Nephron progenitor cell (in vitro differentiated cells): ENCODE results near the gene YBX3.
"Not testable (repeated sequence)": the region's sequence is repeated elsewhere in the genome, so short reads cannot be mapped to it uniquely, and the experiment has no call there.

Experiments used
- DNase-seq: peaks from one replicate; pipeline ENCODE4 v3.0.0; 2021
- H3K27ac Mint-ChIP-seq: 2 replicates; pipeline ENCODE4 v1.8.0; 2021; ENCODE audit warnings: mild to moderate bottlenecking, moderate library complexity, mixed read lengths
- H3K27me3 Mint-ChIP-seq: 2 replicates; pipeline ENCODE4 v1.8.0; 2021; ENCODE audit warnings: mild to moderate bottlenecking, low read depth, mixed read lengths; ENCODE audit not compliant: poor library complexity
- H3K36me3 Mint-ChIP-seq: 2 replicates; pipeline ENCODE4 v1.8.0; 2021; ENCODE audit warnings: low read depth, mixed read lengths
- H3K4me1 Mint-ChIP-seq: 2 replicates; pipeline ENCODE4 v1.8.0; 2021; ENCODE audit warnings: mixed read lengths
- H3K4me3 Mint-ChIP-seq: 2 replicates; pipeline ENCODE4 v1.8.0; 2021; ENCODE audit warnings: mild to moderate bottlenecking, moderate library complexity, mixed read lengths
- H3K9me3 Mint-ChIP-seq: 2 replicates; pipeline ENCODE4 v1.8.0; 2021; ENCODE audit warnings: mild to moderate bottlenecking, moderate library complexity, mixed read lengths
- CTCF ChIP-seq: fragments of 200-600 bp; sonication (generic); IDR thresholded peaks from 2 replicates; pipeline ENCODE4 v1.5.0; 2021; ENCODE audit warnings: antibody characterized with exemption

Gene YBX3

DNA sequence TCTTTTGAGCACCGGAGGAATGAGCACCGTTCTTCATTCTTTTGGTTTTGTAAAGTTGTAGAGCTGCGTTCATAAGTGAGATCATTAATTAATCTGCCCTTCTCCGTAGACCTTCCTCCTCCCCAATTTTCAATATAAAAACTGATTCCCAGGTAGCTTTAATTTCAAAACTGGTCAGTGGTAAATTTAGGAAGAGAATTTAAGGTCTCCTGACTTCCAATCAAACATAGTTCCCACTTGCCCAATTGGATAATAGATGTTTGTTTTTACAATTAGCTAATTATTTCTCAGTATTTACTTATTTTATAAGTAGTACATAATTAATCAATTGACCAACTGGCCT lies 27.2 kb upstream of the YBX3 start:
- H3K4me1 Mint-ChIP-seq, result peaks cover 9% of the 10 kb centered on the region

DNA sequence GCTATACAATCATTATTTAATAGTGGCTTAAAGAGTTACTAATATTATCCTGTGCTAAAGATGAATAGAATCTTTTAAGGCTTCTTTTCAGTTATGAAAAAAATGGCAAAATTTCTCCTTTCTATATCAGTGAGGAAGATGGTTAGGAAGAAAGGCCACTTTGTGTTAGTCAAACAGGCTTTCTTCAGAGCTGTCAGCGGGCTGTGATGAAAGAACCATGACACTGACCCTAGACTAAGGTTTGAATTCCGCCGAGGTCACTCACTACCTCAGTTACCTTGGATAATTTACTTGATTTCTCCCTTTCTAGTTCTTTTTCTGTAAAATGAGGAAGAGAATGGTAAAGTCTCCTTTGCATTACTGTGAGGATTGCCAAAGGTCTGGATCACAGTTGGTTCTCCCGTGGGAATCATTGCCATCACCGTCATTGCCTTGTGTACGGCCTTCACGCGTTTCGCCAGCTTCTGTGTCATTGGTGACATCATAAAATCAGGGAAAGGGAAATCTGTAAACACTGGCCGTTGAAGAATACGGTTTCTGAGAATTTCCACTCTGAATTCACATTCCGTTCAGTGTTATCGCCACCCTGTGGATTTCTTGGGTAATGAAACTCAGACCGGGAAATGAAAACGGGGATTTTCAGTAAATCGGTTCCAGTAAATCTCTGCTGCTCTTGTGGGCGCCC lies 26.7 kb upstream of the YBX3 start:
- Mint-ChIP-seq H3K9me3 (peaks cover 9% of the 10 kb centered on the region), H3K4me1 (peaks cover 9% of the 10 kb centered on the region), H3K4me3 (peak overlapping the region; percentile 77), H3K27ac (no peak overlapping the region), H3K36me3 (no peaks in the 10 kb centered on the region), H3K27me3 (peaks cover 16% of the 10 kb centered on the region)
- peak; percentile 72 for DNase-seq
- TF ChIP-seq CTCF, result peak; percentile 80

More for the DNA sequence above, 27.2 kb upstream of the YBX3 start:
- no peak for TF ChIP-seq CTCF
- no peak overlapping the region for H3K4me3 Mint-ChIP-seq
- H3K27ac Mint-ChIP-seq, result no peak overlapping the region
- no peaks in the 10 kb centered on the region for H3K36me3 Mint-ChIP-seq
- DNase-seq, result no peak
- H3K27me3 Mint-ChIP-seq, result peaks cover 12% of the 10 kb centered on the region
- H3K9me3 Mint-ChIP-seq, result peaks cover 14% of the 10 kb centered on the region

- peaks cover 7% of the 10 kb centered on the region for H3K9me3 Mint-ChIP-seq
Observed at GRCh38 chr12:10747730-10748129, 24.6 kb upstream of the YBX3 start.

GRCh38 chr12:10743420-10743819 lies 20.3 kb upstream of the YBX3 start:
- not testable (repeated sequence) for DNase-seq, H3K36me3 Mint-ChIP-seq, H3K4me1 Mint-ChIP-seq, H3K9me3 Mint-ChIP-seq, H3K4me3 Mint-ChIP-seq, H3K27ac Mint-ChIP-seq
- H3K27me3 Mint-ChIP-seq, result peaks cover 12% of the 10 kb centered on the region

More at GRCh38 chr12:10747730-10748129, 24.6 kb upstream of the YBX3 start:
- no peaks in the 10 kb centered on the region for H3K36me3 Mint-ChIP-seq
- peaks cover 5% of the 10 kb centered on the region for H3K4me1 Mint-ChIP-seq
- H3K27me3 Mint-ChIP-seq, result peaks cover 16% of the 10 kb centered on the region
- DNase-seq, result no peak
- H3K4me3 Mint-ChIP-seq, result no peak overlapping the region
- no peak for TF ChIP-seq CTCF
- no peak overlapping the region for H3K27ac Mint-ChIP-seq

DNA sequence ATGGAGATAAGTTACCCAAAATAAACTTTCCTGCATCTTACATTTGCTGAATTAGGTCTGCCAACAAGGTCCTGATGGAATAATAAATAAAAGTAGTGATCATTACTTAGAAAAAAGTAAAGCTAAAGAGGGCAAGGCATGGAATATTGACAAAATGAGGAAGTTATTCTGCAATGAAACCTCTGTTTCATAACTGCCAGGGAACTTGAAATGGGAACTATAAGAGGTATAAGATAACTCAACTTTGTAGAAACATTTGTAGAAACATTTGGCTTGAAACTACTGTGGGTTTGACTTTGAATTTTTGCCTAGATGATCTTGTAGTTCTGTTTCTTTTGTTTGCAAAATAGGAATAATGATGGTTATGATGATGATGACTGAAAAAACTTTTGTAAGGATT lies 18.7 kb upstream of the YBX3 start:
- no peak overlapping the region for H3K4me3 Mint-ChIP-seq
- no peak overlapping the region for H3K27ac Mint-ChIP-seq
- peaks cover 3% of the 10 kb centered on the region for H3K9me3 Mint-ChIP-seq
- TF ChIP-seq CTCF, result no peak
- peaks cover 14% of the 10 kb centered on the region for H3K27me3 Mint-ChIP-seq
- no peaks in the 10 kb centered on the region for H3K36me3 Mint-ChIP-seq
- no peak for DNase-seq
- H3K4me1 Mint-ChIP-seq, result no peaks in the 10 kb centered on the region

GRCh38 chr12:10740182-10740581 lies 17.1 kb upstream of the YBX3 start:
- H3K4me1 Mint-ChIP-seq, result no peaks in the 10 kb centered on the region
- H3K9me3 Mint-ChIP-seq, result peaks cover 3% of the 10 kb centered on the region
- TF ChIP-seq CTCF, result no peak
- H3K4me3 Mint-ChIP-seq, result no peak overlapping the region
- no peaks in the 10 kb centered on the region for H3K36me3 Mint-ChIP-seq
- no peak overlapping the region for H3K27ac Mint-ChIP-seq
- no peak for DNase-seq
- peaks cover 9% of the 10 kb centered on the region for H3K27me3 Mint-ChIP-seq
